H9 (cell line): ENCODE results near the gene DNASE1L1. TPM values are rescaled to one million over a fixed set of nuclear protein-coding genes. Genes with fewer than 3 reads are reported as not detected.
"Not testable (repeated sequence)": the region's sequence is repeated elsewhere in the genome, so short reads cannot be mapped to it uniquely, and the experiment has no call there.

ENCODE experiments used
- DNase-seq: peaks from one replicate; pipeline ENCODE4 v3.0.0-alpha.2; 2017
- H2AFZ ChIP-seq: one replicate; pipeline ENCODE4 v1.6.1; 2013; ENCODE audit warnings: mild to moderate bottlenecking, low read length, control low read depth, moderate library complexity
- H2AK5ac ChIP-seq: 2 replicates; pipeline ENCODE4 v1.6.1; 2013; ENCODE audit warnings: low read length, control low read depth, mixed read lengths; ENCODE audit not compliant: insufficient read length
- H2BK120ac ChIP-seq: one replicate; pipeline ENCODE4 v1.6.1; 2013; ENCODE audit warnings: low read depth, mild to moderate bottlenecking, low read length, control low read depth, inconsistent platforms; ENCODE audit not compliant: poor library complexity, severe bottlenecking
- H2BK12ac ChIP-seq: 2 replicates; pipeline ENCODE4 v1.6.1; 2013; ENCODE audit warnings: low read length, control low read depth, mixed read lengths, low read depth; ENCODE audit not compliant: insufficient read length
- H2BK15ac ChIP-seq: 2 replicates; pipeline ENCODE4 v1.6.1; 2013; ENCODE audit warnings: low read depth, low read length, control low read depth
- H2BK20ac ChIP-seq: one replicate; pipeline ENCODE4 v1.6.1; 2013; ENCODE audit warnings: low read depth, mild to moderate bottlenecking, low read length, control low read depth, inconsistent platforms; ENCODE audit not compliant: poor library complexity, severe bottlenecking
- H2BK5ac ChIP-seq: 2 replicates; pipeline ENCODE4 v1.6.1; 2013; ENCODE audit warnings: low read length, control low read depth, mixed read lengths; ENCODE audit not compliant: insufficient read length
- H3K14ac ChIP-seq: 2 replicates; pipeline ENCODE4 v1.6.1; 2013; ENCODE audit warnings: low read length, control low read depth; ENCODE audit not compliant: insufficient read depth
- H3K18ac ChIP-seq: 2 replicates; pipeline ENCODE4 v1.6.1; 2013; ENCODE audit warnings: low read depth, mild to moderate bottlenecking, mixed read lengths, low read length, control low read depth; ENCODE audit not compliant: insufficient read length
- H3K23ac ChIP-seq: 2 replicates; pipeline ENCODE4 v1.6.1; 2013; ENCODE audit warnings: low read length, control low read depth, mixed read lengths, low read depth; ENCODE audit not compliant: insufficient read length
- H3K23me2 ChIP-seq: 2 replicates; pipeline ENCODE4 v1.6.1; 2013; ENCODE audit warnings: low read depth, mild to moderate bottlenecking, mixed read lengths, low read length, control low read depth; ENCODE audit not compliant: insufficient read length, poor library complexity, severe bottlenecking
- H3K27ac ChIP-seq: 2 replicates; pipeline ENCODE4 v1.5.1; 2013; ENCODE audit warnings: low read length, control low read depth, mixed read lengths, low read depth; ENCODE audit not compliant: insufficient read length
- H3K27me3 ChIP-seq: 2 replicates; pipeline ENCODE4 v1.6.1; 2013; ENCODE audit warnings: low read length, control low read depth, inconsistent platforms; ENCODE audit not compliant: insufficient read depth
- H3K4ac ChIP-seq: 2 replicates; pipeline ENCODE4 v1.6.1; 2013; ENCODE audit warnings: low read depth, mild to moderate bottlenecking, control low read depth, inconsistent platforms, low read length, moderate library complexity
- H3K4me1 ChIP-seq: 2 replicates; pipeline ENCODE4 v1.6.1; 2013; ENCODE audit warnings: low read length, control low read depth, inconsistent platforms; ENCODE audit not compliant: insufficient read depth
- H3K4me2 ChIP-seq: 2 replicates; pipeline ENCODE4 v1.6.1; 2013; ENCODE audit warnings: low read length, control low read depth, mixed read lengths; ENCODE audit not compliant: insufficient read length, insufficient read depth
- H3K56ac ChIP-seq: 2 replicates; pipeline ENCODE4 v1.6.1; 2013; ENCODE audit warnings: low read depth, mild to moderate bottlenecking, mixed read lengths, low read length, control low read depth; ENCODE audit not compliant: insufficient read length
- H3K79me1 ChIP-seq: 2 replicates; pipeline ENCODE4 v1.6.1; 2013; ENCODE audit warnings: low read depth, mild to moderate bottlenecking, moderate library complexity, low read length, control low read depth, inconsistent platforms; ENCODE audit not compliant: insufficient read depth, poor library complexity, severe bottlenecking
- H3K79me2 ChIP-seq: 2 replicates; pipeline ENCODE4 v1.6.1; 2013; ENCODE audit warnings: low read length, control low read depth, inconsistent platforms; ENCODE audit not compliant: insufficient read depth
- H3K9ac ChIP-seq: 2 replicates; pipeline ENCODE4 v1.6.1; 2013; ENCODE audit warnings: low read length, control low read depth, mixed read lengths; ENCODE audit not compliant: insufficient read length; ENCODE audit errors: extremely low read depth
- H3K9me3 ChIP-seq: one replicate; pipeline ENCODE4 v1.6.1; 2013; ENCODE audit warnings: low read depth, low read length, inconsistent platforms; ENCODE audit not compliant: control insufficient read depth
- H3T11ph ChIP-seq: one replicate; pipeline ENCODE4 v1.6.1; 2013; ENCODE audit warnings: mild to moderate bottlenecking, low read length, control low read depth, inconsistent platforms
- H4K20me1 ChIP-seq: one replicate; pipeline ENCODE4 v1.6.1; 2013; ENCODE audit not compliant: control insufficient read depth, insufficient read length, insufficient read depth
- H4K5ac ChIP-seq: 2 replicates; pipeline ENCODE4 v1.6.1; 2013; ENCODE audit warnings: low read depth, mild to moderate bottlenecking, mixed read lengths, low read length, control low read depth; ENCODE audit not compliant: insufficient read length
- H4K8ac ChIP-seq: replicated peaks from 2 replicates; pipeline ENCODE4 v1.6.1; 2013; ENCODE audit warnings: low read length, control low read depth, mixed read lengths, low read depth; ENCODE audit not compliant: insufficient read length
- H4K91ac ChIP-seq: 2 replicates; pipeline ENCODE4 v1.6.1; 2013; ENCODE audit warnings: low read depth, mild to moderate bottlenecking, moderate library complexity, mixed read lengths, low read length, control low read depth; ENCODE audit not compliant: insufficient read length
- H3K27ac Mint-ChIP-seq, 3 experiments: 2 replicates in 2 of 3; 3 replicates in 1 of 3; pipeline ENCODE4 v1.8.0; 2020 to 2021; ENCODE audit warnings: mixed read lengths in 3 of 3, mild to moderate bottlenecking in 1 of 3, moderate library complexity in 1 of 3
- H3K27me3 Mint-ChIP-seq: 2 replicates; pipeline ENCODE4 v1.8.0; 2021; ENCODE audit warnings: low read depth, mild to moderate bottlenecking, moderate library complexity, mixed read lengths
- H3K36me3 Mint-ChIP-seq, 3 experiments: 2 replicates in 2 of 3; 3 replicates in 1 of 3; pipeline ENCODE4 v1.8.0; 2020 to 2021; ENCODE audit warnings: low read depth in 3 of 3, mixed read lengths in 3 of 3; ENCODE audit not compliant: insufficient read depth in 1 of 3
- H3K4me1 Mint-ChIP-seq, 2 experiments: 2 replicates each; pipeline ENCODE4 v1.8.0; 2020; ENCODE audit warnings: mixed read lengths in 2 of 2
- H3K4me3 Mint-ChIP-seq, 2 experiments: 2 replicates in 1 of 2; 3 replicates in 1 of 2; pipeline ENCODE4 v1.8.0; 2020 to 2021; ENCODE audit warnings: mild to moderate bottlenecking in 2 of 2, mixed read lengths in 2 of 2, moderate library complexity in 1 of 2
- H3K9me3 Mint-ChIP-seq, 2 experiments: 2 replicates in 1 of 2; 3 replicates in 1 of 2; pipeline ENCODE4 v1.8.0; 2020; ENCODE audit warnings: mild to moderate bottlenecking in 2 of 2, mixed read lengths in 2 of 2, moderate library complexity in 1 of 2
- WGBS: extraction: QIAGEN DNeasy Blood & Tissue Kit; methylation state at CpG from one replicate; pipeline ENCODE4 v1.1.7; 2013; ENCODE audit warnings: missing lambda C conversion rate, low lambda C conversion rate, mixed read lengths; ENCODE audit not compliant: insufficient read length; ENCODE audit errors: extremely low coverage; 5-methylcytosine and 5-hydroxymethylcytosine counted together
- total RNA-seq: library from RNA; stranded (reverse); gene quantifications from 2 replicates; pipeline ENCODE4 v1.2.1, GENCODE V29; 2021

DNASE1L1 gene
- total RNA-seq, 1 experiment from 2014 or later = 14.5 TPM

GRCh38 chrX:154388094-154388493, 21.0 kb downstream of the DNASE1L1 start:
- H3K27ac ChIP-seq, H4K8ac ChIP-seq, H3K14ac ChIP-seq, H2BK20ac ChIP-seq, H3K79me1 ChIP-seq, H2AFZ ChIP-seq, H4K20me1 ChIP-seq, H4K91ac ChIP-seq, H2BK15ac ChIP-seq, H3K4ac ChIP-seq, H3K27me3 Mint-ChIP-seq, H3K27ac Mint-ChIP-seq, H2BK12ac ChIP-seq, H3K4me2 ChIP-seq, H3K27me3 ChIP-seq, H4K5ac ChIP-seq, H3K4me3 Mint-ChIP-seq, H3K23me2 ChIP-seq, H3K9ac ChIP-seq, H3K23ac ChIP-seq, H2AK5ac ChIP-seq, H3K79me2 ChIP-seq, H3T11ph ChIP-seq, H2BK5ac ChIP-seq, H3K56ac ChIP-seq, H3K36me3 Mint-ChIP-seq, H3K4me1 ChIP-seq, H3K18ac ChIP-seq, DNase-seq, H2BK120ac ChIP-seq: not testable (repeated sequence)
- no CpG with 5 or more reads among the region's 20 CpGs for WGBS
- peaks cover 10% of the 10 kb centered on the region for H3K9me3 ChIP-seq
- Mint-ChIP-seq H3K9me3 (peaks cover 11 to 15% of the 10 kb centered on the region in 2 experiments), H3K4me1 (peaks cover 8 to 12% of the 10 kb centered on the region in 2 experiments)
